Limb (tissue), 2 donors: Measurements from ENCODE around the gene C20orf173.
"Not testable (repeated sequence)": the region's sequence is repeated elsewhere in the genome, so short reads cannot be mapped to it uniquely, and the experiment has no call there.

Experiments
- DNase-seq, 2 donors: peaks; one replicate each; pipeline ENCODE4 v3.0.0-alpha.2; 2016; ENCODE audit errors: extremely low spot score in 2 of 2

C20orf173 gene

GRCh38 chr20:35529552-35529951 lies at the start of gene C20orf173:
TSS of gene C20orf173 (minus strand) at chr20:35529652. CDS start at chr20:35529373, 279 bp downstream.
- no peak for DNase-seq

DNA sequence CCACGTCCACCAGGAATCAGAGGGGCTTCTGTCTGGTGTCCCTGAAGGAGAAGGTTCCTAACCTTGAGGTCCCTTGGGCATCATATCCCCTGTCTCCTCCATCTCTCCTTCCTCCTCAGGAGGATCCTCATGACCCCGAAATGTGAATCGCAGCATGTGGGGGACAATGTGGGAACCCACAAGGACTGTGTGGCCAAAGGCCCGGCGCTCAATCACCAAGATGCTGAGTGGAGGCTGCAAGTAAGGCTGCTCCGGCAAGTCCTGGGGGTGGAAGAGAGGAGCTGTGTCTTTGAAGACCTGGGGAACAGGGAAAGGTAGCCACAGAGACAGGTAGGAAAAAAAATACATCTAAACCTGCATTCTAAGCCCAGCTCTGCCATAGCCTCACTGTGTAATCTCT lies 49.7 kb upstream of the C20orf173 start:
- no peak for DNase-seq

DNA sequence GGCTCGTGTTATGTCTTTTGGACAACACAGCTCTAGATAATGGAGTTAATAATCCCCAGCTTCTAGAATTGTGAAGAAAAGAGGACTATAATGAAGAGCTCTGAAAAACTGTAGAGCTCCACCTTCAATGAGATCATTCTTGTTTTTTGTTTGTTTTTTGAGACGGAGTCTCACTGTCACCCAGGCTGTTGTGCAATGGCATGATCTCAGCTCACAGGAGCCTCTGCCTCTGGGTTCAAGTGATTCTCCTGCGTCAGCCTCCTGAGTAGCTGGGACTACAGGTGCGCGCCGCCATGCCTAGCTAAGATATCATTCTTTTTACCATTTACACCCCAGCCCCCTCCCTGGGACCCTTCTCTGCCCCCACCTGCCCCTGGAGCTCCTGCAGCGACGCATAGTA lies 49.0 kb upstream of the C20orf173 start:
- no peak for DNase-seq

GRCh38 chr20:35576816-35577215 lies 47.4 kb upstream of the C20orf173 start:
- no peak for DNase-seq

DNA sequence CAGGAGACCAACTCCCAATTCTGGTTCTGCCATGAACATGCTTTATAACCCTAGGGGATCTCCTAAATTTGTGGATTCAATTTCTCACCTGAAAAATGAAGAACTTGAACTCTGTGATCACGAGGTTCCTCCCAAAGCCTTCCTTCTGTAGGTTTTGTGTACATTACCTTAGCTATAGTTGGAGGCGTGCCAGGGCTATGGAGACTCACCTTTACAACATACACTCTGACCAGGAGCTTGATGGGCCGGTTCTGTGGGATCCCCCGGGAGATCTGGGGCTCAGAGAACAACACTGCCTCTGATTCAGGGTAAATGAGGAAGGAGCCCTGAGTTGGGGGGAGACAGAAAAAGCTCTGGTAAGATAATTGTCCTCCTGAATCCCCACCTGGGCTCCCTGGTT lies 46.5 kb upstream of the C20orf173 start:
- no peak for DNase-seq

DNA sequence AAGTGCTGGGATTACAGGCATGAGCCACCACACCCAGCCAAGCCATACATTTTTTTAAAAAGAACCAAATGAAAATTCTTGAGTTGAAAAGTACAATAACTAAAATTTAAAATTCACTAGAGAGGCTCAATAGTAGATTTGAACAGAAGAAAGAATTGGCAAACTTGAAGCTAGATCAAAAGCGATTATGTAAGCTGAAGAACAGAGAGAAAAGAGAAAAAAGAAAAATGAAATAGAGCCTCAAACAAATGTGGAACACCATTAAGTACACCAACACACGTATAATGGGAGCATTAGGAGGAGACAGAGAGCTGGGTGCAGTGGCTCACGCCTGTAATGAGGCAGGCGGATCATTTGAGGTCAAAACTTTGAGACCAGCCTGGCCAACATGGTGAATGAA lies 43.4 kb upstream of the C20orf173 start:
- no peak for DNase-seq

DNA sequence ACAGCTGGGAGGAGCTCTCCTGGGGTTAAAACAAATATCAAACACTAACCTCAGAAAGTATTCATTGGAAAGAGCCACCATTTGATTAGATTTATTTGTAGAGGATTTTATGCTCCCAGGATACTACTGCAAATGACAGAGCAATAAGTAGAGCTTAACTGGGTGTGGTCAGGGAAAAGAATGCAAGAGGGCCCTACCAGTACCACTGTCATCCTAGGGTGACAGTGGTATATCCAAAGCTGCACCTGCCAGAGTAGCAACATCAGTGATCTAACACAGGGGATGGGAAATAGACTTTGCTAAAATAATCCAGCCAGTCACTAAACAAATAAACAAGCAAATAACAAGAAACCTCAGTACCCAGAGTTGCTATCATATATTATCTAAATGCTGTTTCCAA lies 42.1 kb upstream of the C20orf173 start:
- no peak for DNase-seq

- DNase-seq = no peak
Observed at GRCh38 chr20:35568645-35569044, 39.2 kb upstream of the C20orf173 start.

- no peak for DNase-seq
Observed at GRCh38 chr20:35564905-35565304, 35.5 kb upstream of the C20orf173 start.

DNA sequence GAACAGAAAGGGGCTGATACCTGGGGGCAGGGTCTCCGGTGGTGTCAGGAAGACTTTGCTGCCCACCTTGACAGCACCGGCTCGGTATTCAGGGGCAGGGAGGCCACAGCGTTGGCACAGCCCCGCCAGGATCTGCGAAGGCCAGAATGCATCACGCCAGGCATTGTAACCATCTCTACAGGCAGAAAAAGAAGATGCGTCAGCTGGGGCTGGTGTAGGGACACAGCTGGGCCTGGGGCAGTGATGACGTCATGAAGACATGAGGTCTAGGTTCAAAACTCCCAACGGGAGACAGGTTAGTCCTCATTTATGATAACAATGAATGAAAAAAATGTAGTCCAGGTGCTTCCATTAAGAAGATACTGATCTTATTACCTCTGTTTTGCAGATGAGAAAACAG lies 34.4 kb upstream of the C20orf173 start:
- DNase-seq = no peak

DNA sequence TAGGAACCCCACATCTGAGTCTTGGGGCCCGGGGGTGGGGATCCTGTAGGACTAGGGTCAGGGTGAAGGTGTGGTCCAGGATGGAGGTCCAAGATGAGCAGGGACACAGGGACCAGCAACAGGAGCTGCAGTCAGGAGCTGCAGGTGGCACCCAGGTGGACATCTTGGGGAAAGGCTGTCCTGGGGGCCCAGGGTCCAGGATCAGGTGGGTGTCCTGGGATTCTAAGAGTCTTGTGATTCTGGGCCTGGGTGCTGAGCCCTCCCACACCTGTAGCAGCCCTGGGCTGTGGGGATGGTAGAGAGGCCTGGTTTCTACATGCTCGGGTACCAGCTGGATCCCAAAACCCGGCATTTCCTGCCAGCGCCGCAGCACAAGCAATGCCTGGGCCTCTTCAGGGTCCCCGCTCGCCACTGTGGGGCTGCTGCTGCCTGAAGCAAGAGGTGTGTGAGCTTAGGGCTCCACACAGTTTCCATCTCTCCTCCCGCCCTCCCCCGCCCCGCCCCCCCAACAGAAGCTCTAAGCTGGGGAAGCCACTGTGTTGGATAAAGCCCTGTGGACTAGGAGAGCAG lies 33.2 kb upstream of the C20orf173 start:
- DNase-seq = no peak

DNA sequence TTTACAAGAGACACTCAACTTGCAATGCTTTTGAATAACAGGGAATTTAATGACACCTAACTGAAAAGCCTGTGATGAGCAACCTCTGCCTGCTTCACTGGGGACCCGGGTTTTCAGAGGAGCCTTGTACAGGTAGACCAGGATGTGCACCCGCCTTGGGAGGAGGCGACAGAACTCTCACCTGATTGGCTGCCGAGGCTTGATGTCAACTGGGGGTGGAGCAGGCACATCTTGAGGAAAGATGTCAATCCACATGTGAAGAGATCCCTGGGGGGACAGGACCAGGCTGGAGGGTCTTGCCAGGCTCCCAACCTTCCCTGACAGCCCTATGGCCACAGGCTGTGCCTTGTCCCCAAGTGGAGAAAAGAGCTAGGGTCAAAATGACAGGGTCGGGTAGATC lies 32.2 kb upstream of the C20orf173 start:
- DNase-seq = no peak

GRCh38 chr20:35561268-35561667 lies 31.8 kb upstream of the C20orf173 start:
- no peak for DNase-seq

DNA sequence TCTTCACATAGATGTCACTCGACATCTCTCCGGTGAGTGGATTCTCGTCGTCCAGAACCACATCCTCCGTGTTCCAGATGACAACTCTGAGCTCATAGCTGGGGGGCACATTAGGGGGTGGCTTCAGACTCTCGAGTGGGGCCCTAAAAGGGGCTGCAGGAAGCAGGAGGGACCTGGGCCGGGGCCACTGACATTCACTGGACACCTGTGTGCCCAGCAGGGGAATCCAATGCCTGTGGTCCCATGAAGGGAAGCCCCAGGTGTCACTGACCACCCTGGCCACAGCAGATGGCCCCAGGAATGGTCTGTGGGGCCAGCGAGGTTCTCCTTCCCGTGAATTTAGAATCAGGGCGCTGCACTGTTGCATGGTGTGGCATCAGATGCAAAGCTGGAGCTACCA lies 31.1 kb upstream of the C20orf173 start:
- no peak for DNase-seq

GRCh38 chr20:35560105-35560511 lies 30.7 kb upstream of the C20orf173 start:
- no peak for DNase-seq

DNA sequence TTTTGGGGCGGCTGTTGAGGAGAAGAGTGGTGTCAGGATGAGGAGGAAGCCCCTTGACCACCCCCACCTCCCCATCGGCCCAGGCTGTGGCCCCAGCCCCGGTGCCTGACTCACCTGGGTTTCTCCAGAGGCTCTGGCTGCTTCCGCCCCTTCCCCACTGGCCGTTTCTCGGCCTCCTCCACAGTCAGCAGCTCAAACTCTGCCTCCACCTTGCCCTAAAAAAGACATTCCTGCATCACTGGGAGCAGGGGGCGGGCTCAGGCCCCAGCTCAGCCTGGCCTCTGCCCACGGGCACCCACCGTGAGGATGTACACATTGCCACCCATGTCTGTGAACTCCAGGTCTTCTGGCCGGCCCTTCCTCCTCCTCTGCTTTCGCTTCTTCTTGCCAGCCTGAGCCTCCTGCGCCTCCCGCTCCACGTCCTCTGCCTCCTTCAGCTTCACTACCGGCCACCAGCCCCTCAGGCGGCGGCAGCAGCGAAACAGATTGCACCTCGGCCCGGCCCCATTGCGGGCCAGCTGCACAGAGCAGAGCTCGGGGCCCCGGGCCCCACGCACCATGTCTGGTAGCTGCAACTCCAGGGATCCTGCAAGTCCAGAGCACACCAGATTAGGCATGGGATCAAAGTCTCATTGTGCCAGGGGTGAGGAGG lies 29.7 kb upstream of the C20orf173 start:
- DNase-seq = no peak

DNA sequence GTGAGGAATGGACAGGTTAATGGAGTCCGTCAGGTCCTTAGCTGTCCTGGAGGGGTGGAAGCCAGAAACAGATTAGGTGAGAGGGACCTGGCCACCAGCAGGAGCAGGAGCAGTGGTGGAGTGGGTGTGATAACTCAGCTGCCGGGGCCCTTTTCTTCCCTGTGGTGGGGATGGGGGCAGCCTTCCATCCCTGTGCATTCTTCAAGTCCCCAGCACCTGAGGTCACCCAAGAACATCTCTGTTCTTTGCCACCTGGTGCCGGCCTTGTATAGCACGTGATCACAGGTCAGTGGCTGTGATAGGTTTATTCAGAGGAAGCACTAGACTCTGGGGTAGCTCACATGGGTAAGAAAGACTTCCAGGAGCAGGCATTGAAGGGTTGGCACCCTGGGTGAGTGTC lies 29.0 kb upstream of the C20orf173 start:
- no peak for DNase-seq

GRCh38 chr20:35556871-35557270 lies 27.4 kb upstream of the C20orf173 start:
- no peak for DNase-seq

- DNase-seq = no peak
Observed at GRCh38 chr20:35555951-35556645, 26.6 kb upstream of the C20orf173 start.

- DNase-seq = not testable (repeated sequence)
Observed at GRCh38 chr20:35555461-35555860, 26.0 kb upstream of the C20orf173 start.

- no peak for DNase-seq
Observed at GRCh38 chr20:35552914-35553313, 23.5 kb upstream of the C20orf173 start.

GRCh38 chr20:35551503-35551902 lies 22.1 kb upstream of the C20orf173 start:
- DNase-seq = no peak

DNA sequence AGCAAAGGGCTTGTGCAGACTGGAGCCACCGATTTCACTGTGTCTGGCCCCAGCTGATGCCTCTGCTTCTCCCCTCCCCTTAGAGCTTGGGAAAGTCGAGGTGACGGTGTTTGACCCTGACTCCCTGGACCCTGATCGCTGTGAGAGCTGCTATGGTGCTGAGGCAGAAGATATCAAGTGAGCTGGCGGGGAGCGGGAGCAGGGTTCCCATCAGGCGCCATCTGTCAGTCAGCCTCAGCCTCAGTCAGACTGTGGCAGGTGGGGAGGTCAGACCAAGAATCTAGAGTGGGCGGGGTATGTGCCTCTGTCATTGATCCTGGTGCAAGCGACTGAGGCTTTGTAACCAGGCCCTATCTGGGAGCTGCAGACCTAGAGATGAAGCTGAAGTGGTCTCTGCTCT lies 17.9 kb upstream of the C20orf173 start:
- no peak for DNase-seq
